C4-2B (cell line): ENCODE data around the gene COL6A2.

ENCODE experiments used
- CTCF ChIP-seq: fragments of 450-650 bp; conservative IDR thresholded peaks from 2 replicates; pipeline ENCODE4 v1.5.1; 2017; ENCODE audit warnings: mild to moderate bottlenecking
- ZFX ChIP-seq: fragments of 450-650 bp; IDR thresholded peaks from 2 replicates; pipeline ENCODE4 v1.6.1; 2017

GRCh38 chr21:46080171-46081021 lies 17.5 kb upstream of the COL6A2 start:
- TF ChIP-seq CTCF: no peak
- TF ChIP-seq ZFX: no peak
